Retinal pigment epithelial cell (primary cell): ENCODE measurements around the gene YWHAG.
"Not testable (repeated sequence)": the region's sequence is repeated elsewhere in the genome, so short reads cannot be mapped to it uniquely, and the experiment has no call there.

Experiments used
- DNase-seq: peaks from one replicate; pipeline ENCODE4 v3.0.0-alpha.2; 2010; ENCODE audit warnings: low read depth
- H3K4me3 ChIP-seq: 2 replicates; pipeline ENCODE4 v1.5.1; 2011; ENCODE audit warnings: mild to moderate bottlenecking, low read length, control low read depth, moderate library complexity
- CTCF ChIP-seq: conservative IDR thresholded peaks from 2 replicates; pipeline ENCODE4 v1.5.1; 2011; ENCODE audit warnings: low read depth, low read length, control low read depth, inconsistent platforms

The YWHAG gene

GRCh38 chr7:76325092-76325491 is 33.7 kb downstream of the YWHAG start:
- DNase-seq = no peak
- no peak for TF ChIP-seq CTCF
- H3K4me3 ChIP-seq = no peak overlapping the region

- no peak for DNase-seq
- H3K4me3 ChIP-seq = peak overlapping the region; percentile 73
- TF ChIP-seq CTCF = peak; percentile 32
Observed at GRCh38 chr7:76318488-76319353, 40.1 kb downstream of the YWHAG start.

- peak; percentile 83 for DNase-seq
- no peak for TF ChIP-seq CTCF
- H3K4me3 ChIP-seq = peak overlapping the region; percentile 73
Observed at GRCh38 chr7:76317782-76318487, 40.9 kb downstream of the YWHAG start.

GRCh38 chr7:76316984-76317781 is 41.6 kb downstream of the YWHAG start:
- no peak for TF ChIP-seq CTCF
- DNase-seq = no peak
- peak overlapping the region; percentile 73 for H3K4me3 ChIP-seq

- no peak for DNase-seq
- no peak for TF ChIP-seq CTCF
- H3K4me3 ChIP-seq = no peak overlapping the region
Observed at GRCh38 chr7:76315364-76315763, 43.4 kb downstream of the YWHAG start.

GRCh38 chr7:76314740-76315139 is 44.1 kb downstream of the YWHAG start:
- H3K4me3 ChIP-seq, DNase-seq: not testable (repeated sequence)

GRCh38 chr7:76314042-76314721 is 44.6 kb downstream of the YWHAG start:
- no peak for DNase-seq
- H3K4me3 ChIP-seq = no peak overlapping the region
- TF ChIP-seq CTCF = peak; percentile 100

- DNase-seq = not testable (repeated sequence)
Observed at GRCh38 chr7:76311838-76312237, 47.0 kb downstream of the YWHAG start.

More at GRCh38 chr7:76311838-76312237, 47.0 kb downstream of the YWHAG start:
- H3K4me3 ChIP-seq = not testable (repeated sequence)
